GM23338 (cell line): ENCODE measurements around the gene GRIA2. TPM values are rescaled to one million over a fixed set of nuclear protein-coding genes. Genes with fewer than 3 reads are reported as not detected.
A peak's percentile ranks its signal among the peaks of the same experiment; 100 is the strongest.

Source experiments
- ATAC-seq: fragments of 200-7000 bp; cut with Tn5 transposase; 3 replicates; pipeline ENCODE4 v1.9.1; 2020
- DNase-seq: peaks from one replicate; pipeline ENCODE4 v3.0.0-alpha.2; 2015; ENCODE audit warnings: low spot score
- H2AFZ ChIP-seq: fragments of 200-600 bp; sonication (generic); 2 replicates; pipeline ENCODE4 v1.8.0; 2016; ENCODE audit warnings: antibody characterized with exemption, mild to moderate bottlenecking, moderate library complexity
- H3F3A ChIP-seq: fragments of 200-600 bp; sonication (generic); replicated peaks from 2 replicates; pipeline ENCODE4 v1.8.0; 2017; ENCODE audit warnings: antibody characterized with exemption, mixed run types, low read depth
- H3K27ac ChIP-seq: fragments of 200-600 bp; sonication (generic); 2 replicates; pipeline ENCODE4 v1.6.1; 2016; ENCODE audit warnings: low read depth
- H3K27me3 ChIP-seq: fragments of 200-600 bp; sonication (generic); 2 replicates; pipeline ENCODE4 v1.8.0; 2016; ENCODE audit warnings: mild to moderate bottlenecking, mixed run types, moderate library complexity; ENCODE audit not compliant: insufficient read depth
- H3K36me3 ChIP-seq: fragments of 200-600 bp; sonication (generic); 2 replicates; pipeline ENCODE4 v1.8.0; 2016; ENCODE audit warnings: mild to moderate bottlenecking; ENCODE audit not compliant: insufficient read depth
- H3K4me1 ChIP-seq: fragments of 200-600 bp; sonication (generic); 2 replicates; pipeline ENCODE4 v1.8.0; 2016; ENCODE audit warnings: mild to moderate bottlenecking, moderate library complexity; ENCODE audit not compliant: insufficient read depth
- H3K4me2 ChIP-seq: fragments of 200-600 bp; sonication (generic); 2 replicates; pipeline ENCODE4 v1.7.1; 2017; ENCODE audit warnings: mixed run types
- H3K4me3 ChIP-seq: fragments of 200-600 bp; sonication (generic); 2 replicates; pipeline ENCODE4 v1.6.1; 2016; ENCODE audit warnings: mixed run types
- H3K79me2 ChIP-seq: fragments of 200-600 bp; sonication (generic); replicated peaks from 2 replicates; pipeline ENCODE4 v1.8.0; 2017; ENCODE audit warnings: mild to moderate bottlenecking; ENCODE audit not compliant: insufficient read depth
- H3K9me2 ChIP-seq: fragments of 200-600 bp; sonication (generic); 2 replicates; pipeline ENCODE4 v1.8.0; 2017; ENCODE audit not compliant: insufficient read depth
- H4K20me1 ChIP-seq: fragments of 200-600 bp; sonication (generic); replicated peaks from 2 replicates; pipeline ENCODE4 v1.8.0; 2017; ENCODE audit warnings: mild to moderate bottlenecking; ENCODE audit not compliant: insufficient read depth
- H3K27ac Mint-ChIP-seq: 2 replicates; pipeline ENCODE4 v1.8.0; 2020; ENCODE audit warnings: inconsistent platforms, mild to moderate bottlenecking, moderate library complexity, mixed read lengths
- H3K27me3 Mint-ChIP-seq: 3 replicates; pipeline ENCODE4 v1.8.0; 2022; ENCODE audit warnings: low read depth, mild to moderate bottlenecking, moderate library complexity, mixed read lengths, inconsistent platforms; ENCODE audit not compliant: insufficient read depth, poor library complexity
- H3K36me3 Mint-ChIP-seq: 3 replicates; pipeline ENCODE4 v1.8.0; 2021; ENCODE audit warnings: low read depth, mild to moderate bottlenecking, inconsistent platforms, moderate library complexity, mixed read lengths
- H3K4me1 Mint-ChIP-seq: 3 replicates; pipeline ENCODE4 v1.8.0; 2020; ENCODE audit warnings: mild to moderate bottlenecking, inconsistent platforms, mixed read lengths
- H3K4me3 Mint-ChIP-seq: 3 replicates; pipeline ENCODE4 v1.8.0; 2021; ENCODE audit warnings: moderate library complexity, mild to moderate bottlenecking, inconsistent platforms, mixed read lengths
- H3K9me3 Mint-ChIP-seq: 3 replicates; pipeline ENCODE4 v1.8.0; 2020; ENCODE audit warnings: moderate library complexity, mild to moderate bottlenecking, inconsistent platforms, mixed read lengths
- CREB1 ChIP-seq: fragments of 250-450 bp; sonication (Bioruptor Pico); IDR thresholded peaks from 2 replicates; pipeline ENCODE4 v1.5.0; 2020; ENCODE audit warnings: low read depth, mild to moderate bottlenecking, moderate library complexity
- EZH2 ChIP-seq: fragments of 200-600 bp; sonication (generic); IDR thresholded peaks from one replicate; pipeline ENCODE4 v1.8.0; 2017; ENCODE audit warnings: antibody characterized with exemption, mild to moderate bottlenecking, low read depth; ENCODE audit not compliant: unreplicated experiment
- NANOG ChIP-seq: IDR thresholded peaks from 2 replicates; pipeline ENCODE4 v1.6.1; 2016; ENCODE audit warnings: antibody characterized with exemption, borderline replicate concordance
- POLR2AphosphoS5 ChIP-seq: IDR thresholded peaks from 2 replicates; pipeline ENCODE4 v1.6.1; 2016; ENCODE audit warnings: antibody characterized with exemption, low read depth
- STAT1 ChIP-seq: IDR thresholded peaks from one replicate; pipeline ENCODE4 v1.6.1; 2016; ENCODE audit warnings: antibody characterized with exemption; ENCODE audit not compliant: unreplicated experiment
- ZNF114 ChIP-seq: fragments of 250-450 bp; sonication (Bioruptor Pico); IDR thresholded peaks from 2 replicates; pipeline ENCODE4 v1.5.0; 2020; ENCODE audit warnings: mild to moderate bottlenecking, moderate library complexity
- polyA plus RNA-seq: library from polyadenylated mRNA; unstranded; fragments of >200 nt; fragmentation: Nextera tagmentation; extraction: Ambion mirVana; gene quantifications from 2 replicates; pipeline ENCODE4 v1.2.1, GENCODE V29; 2016
- total RNA-seq: library from RNA; depleted of rRNA; stranded (reverse); fragments of >200 nt; shearing (Covaris generic); gene quantifications from 2 replicates; pipeline ENCODE4 v1.2.3, GENCODE V29; 2014
- TF ChIP-seq, protein P1 (sequence below): IDR thresholded peaks from one replicate; pipeline ENCODE4 v1.6.1; 2018; ENCODE audit warnings: antibody characterized with exemption; ENCODE audit not compliant: unreplicated experiment
- TF ChIP-seq, protein P2 (sequence below): IDR thresholded peaks from 2 replicates; pipeline ENCODE4 v1.6.1; 2016; ENCODE audit warnings: antibody characterized with exemption

The GRIA2 gene
- total and polyA plus RNA-seq, 2 experiments from 2014 or later, result not detected

DNA sequence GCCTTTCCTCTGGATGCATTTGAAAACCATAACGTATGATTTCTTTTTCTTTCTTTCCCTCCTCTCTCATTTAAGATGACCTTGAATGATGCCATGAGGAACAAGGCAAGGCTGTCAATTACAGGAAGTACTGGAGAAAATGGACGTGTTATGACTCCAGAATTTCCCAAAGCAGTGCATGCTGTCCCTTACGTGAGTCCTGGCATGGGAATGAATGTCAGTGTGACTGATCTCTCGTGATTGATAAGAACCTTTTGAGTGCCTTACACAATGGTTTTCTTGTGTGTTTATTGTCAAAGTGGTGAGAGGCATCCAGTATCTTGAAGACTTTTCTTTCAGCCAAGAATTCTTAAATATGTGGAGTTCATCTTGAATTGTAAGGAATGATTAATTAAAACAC lies 142.8 kb downstream of the GRIA2 start:
- H3K9me3 Mint-ChIP-seq, result no peaks in the 10 kb centered on the region
- no peaks in the 10 kb centered on the region for H4K20me1 ChIP-seq
- H3K27ac ChIP-seq, result no peak overlapping the region
- H3K4me3 Mint-ChIP-seq, result no peak overlapping the region
- peaks cover 7% of the 10 kb centered on the region for H3K4me1 ChIP-seq
- H3K36me3 ChIP-seq, result no peaks in the 10 kb centered on the region
- DNase-seq (no peak), ATAC-seq (no peak)
- H3K27me3 Mint-ChIP-seq, result peaks cover 3% of the 10 kb centered on the region
- H3K4me2 ChIP-seq, result no peak overlapping the region
- no peaks in the 10 kb centered on the region for H3K27me3 ChIP-seq
- H3K4me1 Mint-ChIP-seq, result peaks cover 12% of the 10 kb centered on the region
- H3K27ac Mint-ChIP-seq, result no peak overlapping the region
- no peak overlapping the region for H3K4me3 ChIP-seq
- H3K79me2 ChIP-seq, result no peaks in the 10 kb centered on the region
- no peaks in the 10 kb centered on the region for H3K9me2 ChIP-seq
- H3F3A ChIP-seq, result no peaks in the 10 kb centered on the region
- H3K36me3 Mint-ChIP-seq, result no peaks in the 10 kb centered on the region
- peak overlapping the region; percentile 5; the same call in 1 of the 2 replicates for H2AFZ ChIP-seq
- TF ChIP-seq, protein P1, sequence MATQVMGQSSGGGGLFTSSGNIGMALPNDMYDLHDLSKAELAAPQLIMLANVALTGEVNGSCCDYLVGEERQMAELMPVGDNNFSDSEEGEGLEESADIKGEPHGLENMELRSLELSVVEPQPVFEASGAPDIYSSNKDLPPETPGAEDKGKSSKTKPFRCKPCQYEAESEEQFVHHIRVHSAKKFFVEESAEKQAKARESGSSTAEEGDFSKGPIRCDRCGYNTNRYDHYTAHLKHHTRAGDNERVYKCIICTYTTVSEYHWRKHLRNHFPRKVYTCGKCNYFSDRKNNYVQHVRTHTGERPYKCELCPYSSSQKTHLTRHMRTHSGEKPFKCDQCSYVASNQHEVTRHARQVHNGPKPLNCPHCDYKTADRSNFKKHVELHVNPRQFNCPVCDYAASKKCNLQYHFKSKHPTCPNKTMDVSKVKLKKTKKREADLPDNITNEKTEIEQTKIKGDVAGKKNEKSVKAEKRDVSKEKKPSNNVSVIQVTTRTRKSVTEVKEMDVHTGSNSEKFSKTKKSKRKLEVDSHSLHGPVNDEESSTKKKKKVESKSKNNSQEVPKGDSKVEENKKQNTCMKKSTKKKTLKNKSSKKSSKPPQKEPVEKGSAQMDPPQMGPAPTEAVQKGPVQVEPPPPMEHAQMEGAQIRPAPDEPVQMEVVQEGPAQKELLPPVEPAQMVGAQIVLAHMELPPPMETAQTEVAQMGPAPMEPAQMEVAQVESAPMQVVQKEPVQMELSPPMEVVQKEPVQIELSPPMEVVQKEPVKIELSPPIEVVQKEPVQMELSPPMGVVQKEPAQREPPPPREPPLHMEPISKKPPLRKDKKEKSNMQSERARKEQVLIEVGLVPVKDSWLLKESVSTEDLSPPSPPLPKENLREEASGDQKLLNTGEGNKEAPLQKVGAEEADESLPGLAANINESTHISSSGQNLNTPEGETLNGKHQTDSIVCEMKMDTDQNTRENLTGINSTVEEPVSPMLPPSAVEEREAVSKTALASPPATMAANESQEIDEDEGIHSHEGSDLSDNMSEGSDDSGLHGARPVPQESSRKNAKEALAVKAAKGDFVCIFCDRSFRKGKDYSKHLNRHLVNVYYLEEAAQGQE, result no peak
- no peak for TF ChIP-seq ZNF114
- TF ChIP-seq, protein P2, sequence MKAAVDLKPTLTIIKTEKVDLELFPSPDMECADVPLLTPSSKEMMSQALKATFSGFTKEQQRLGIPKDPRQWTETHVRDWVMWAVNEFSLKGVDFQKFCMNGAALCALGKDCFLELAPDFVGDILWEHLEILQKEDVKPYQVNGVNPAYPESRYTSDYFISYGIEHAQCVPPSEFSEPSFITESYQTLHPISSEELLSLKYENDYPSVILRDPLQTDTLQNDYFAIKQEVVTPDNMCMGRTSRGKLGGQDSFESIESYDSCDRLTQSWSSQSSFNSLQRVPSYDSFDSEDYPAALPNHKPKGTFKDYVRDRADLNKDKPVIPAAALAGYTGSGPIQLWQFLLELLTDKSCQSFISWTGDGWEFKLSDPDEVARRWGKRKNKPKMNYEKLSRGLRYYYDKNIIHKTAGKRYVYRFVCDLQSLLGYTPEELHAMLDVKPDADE, result no peak
- no peak for TF ChIP-seq CREB1 (CRISPR knock-in tag)

DNA sequence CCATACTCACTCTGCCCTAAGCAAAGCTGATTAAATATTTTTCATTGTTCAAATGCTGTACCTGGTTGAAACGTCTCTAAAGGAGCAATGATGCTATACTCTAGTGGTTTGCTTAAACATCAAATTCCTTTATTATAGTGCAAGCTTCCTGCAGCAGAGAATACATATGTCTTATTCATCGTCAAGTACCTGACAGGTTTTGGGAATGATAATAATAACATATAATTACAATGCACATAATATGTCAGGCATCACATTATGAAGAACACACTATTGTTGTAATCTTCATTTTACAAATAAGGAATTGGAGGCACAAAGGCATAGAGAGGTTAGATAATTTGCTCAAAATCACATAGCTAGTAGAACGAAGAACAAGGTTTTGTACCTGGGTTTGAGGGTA lies 151.6 kb downstream of the GRIA2 start:
- H3K36me3 ChIP-seq, result no peaks in the 10 kb centered on the region
- H3K4me3 Mint-ChIP-seq, result no peak overlapping the region
- ATAC-seq, result no peak

More for the DNA sequence above, 151.6 kb downstream of the GRIA2 start:
- no peak overlapping the region for H3K27ac ChIP-seq
- no peaks in the 10 kb centered on the region for H3K79me2 ChIP-seq
- H3K9me2 ChIP-seq, result no peaks in the 10 kb centered on the region
- Mint-ChIP-seq H3K27ac (no peak overlapping the region), H3K27me3 (peaks cover 1% of the 10 kb centered on the region), H3K9me3 (no peaks in the 10 kb centered on the region), H3K36me3 (no peaks in the 10 kb centered on the region), H3K4me1 (peaks cover 4% of the 10 kb centered on the region; the same call in 2 of the 3 replicates)
- H2AFZ ChIP-seq, result no peak overlapping the region
- peaks cover 9% of the 10 kb centered on the region; the same call in 1 of the 2 replicates for H3K4me1 ChIP-seq
- H3K4me2 ChIP-seq, result no peak overlapping the region
- DNase-seq, result no peak
- no peak for TF ChIP-seq ZNF114
- TF ChIP-seq STAT1, result no peak
- TF ChIP-seq POLR2AphosphoS5, result no peak
- no peak for TF ChIP-seq EZH2
- TF ChIP-seq NANOG, result no peak
- no peak for TF ChIP-seq CREB1 (CRISPR knock-in tag)
- H3K27me3 ChIP-seq, result no peaks in the 10 kb centered on the region
- no peaks in the 10 kb centered on the region for H3F3A ChIP-seq
- no peak overlapping the region for H3K4me3 ChIP-seq
- H4K20me1 ChIP-seq, result no peaks in the 10 kb centered on the region
